ENCODE results near the gene TRIM47.

TRIM47 gene

DNA sequence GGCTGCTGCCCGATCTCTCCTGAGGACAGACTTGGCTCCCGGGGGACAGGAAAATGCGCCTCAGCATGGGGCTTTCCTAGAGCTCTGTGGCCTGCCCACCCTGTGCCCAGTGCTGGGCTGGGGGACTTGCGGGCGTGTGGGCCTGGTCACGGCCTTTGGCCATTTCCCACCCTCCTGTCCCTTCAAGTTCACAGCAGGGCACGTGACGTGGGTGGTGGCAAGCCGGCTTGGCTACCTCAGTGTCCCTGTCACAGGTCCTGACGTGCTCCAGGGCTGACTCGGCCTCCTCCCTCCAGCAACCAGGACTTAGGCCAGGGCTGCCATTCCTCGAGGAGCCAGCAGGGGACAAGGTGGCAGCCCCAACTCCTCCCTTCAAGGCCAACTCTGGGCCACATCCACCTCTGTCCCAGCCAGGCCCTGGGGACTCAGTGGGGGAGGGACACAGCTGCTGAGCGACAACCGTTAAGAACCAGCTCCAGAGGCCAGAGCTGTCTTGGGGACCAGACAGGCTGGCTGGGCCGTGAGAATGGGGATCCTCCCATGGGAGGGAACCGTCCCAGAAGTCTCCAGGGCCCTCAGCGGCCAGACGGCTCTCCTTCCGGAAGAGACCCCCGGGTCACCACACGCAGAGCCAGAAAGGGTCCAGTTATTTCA, 33.2 kb downstream of the TRIM47 start:
- FAIRE-seq: no peak

DNA sequence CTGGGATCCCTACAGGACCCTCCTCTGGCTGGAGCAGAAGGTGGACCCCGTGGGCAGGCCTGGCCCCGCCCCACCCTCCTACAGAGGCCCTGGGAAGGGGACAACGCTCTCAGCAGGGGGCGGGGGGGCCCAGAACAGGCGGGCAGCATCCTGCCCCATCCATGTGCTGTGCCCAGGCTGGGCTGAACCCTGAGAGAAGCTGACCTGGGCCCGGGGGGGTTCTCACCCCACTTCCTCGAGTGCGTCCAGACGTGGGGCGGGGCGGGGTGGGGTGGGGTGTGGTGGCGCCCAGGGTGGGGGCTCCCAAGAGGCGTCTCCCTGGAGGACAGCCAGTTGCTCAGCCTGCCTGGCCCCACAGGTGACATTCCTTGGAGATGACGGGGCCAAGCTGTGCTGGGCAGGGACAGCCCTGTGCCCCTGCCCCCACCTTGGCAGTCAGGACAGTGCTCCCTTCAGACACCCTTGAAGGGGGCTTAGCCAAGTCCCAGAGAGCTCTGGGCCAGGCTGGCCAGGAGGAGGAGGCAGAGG, 33.8 kb downstream of the TRIM47 start:
- FAIRE-seq: no peak

DNA sequence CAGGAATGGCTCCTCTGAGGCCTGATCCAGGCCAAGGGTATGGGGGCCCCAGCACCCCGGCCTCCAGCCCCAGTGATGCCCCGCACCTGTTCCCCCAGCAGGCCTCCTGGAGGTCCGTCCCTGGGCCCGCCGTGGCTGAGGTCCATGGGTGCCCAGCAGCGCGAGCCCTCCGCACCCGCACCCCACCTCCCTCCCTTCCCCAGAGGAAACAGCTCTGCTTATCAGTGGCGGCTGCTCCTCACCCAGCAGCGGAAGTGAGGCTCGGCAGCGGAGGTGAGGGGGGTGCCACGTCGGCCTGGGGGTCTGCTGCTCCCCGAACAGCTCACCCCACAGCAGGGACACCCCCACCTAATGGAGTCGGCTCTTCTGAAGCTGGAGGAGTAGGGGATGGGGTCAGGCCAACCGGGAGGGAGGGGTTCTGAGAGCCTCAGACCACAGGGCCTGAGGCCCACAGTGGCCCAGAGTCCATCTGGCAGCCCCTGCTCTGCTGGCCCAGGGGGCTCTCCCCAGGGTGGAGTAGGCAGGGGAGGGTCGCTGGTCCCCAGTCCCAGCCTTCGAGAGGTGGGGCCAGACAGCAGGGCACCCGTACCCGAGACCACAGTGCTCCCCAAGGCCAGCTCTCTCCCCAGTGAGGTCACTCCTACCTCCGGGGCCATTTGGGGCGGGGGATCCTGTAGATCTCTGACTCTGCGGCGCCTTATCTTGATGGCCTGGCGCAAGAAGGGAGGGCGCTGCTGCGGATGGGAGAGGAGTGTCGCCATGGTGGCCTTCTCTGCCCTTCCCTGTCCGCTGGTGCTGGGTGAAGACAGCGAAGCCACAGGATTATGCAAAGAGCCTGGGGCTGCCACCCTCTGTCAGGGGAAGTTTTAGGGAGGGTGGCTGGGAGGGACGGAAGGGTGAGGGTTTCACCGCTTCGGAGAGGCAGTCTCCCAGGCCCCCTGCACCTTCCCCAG, 34.5 kb downstream of the TRIM47 start, which contains the start of gene UNC13D:
Gene UNC13D (minus strand): TSS at position 828 of the 953 bp plus-strand sequence. CDS start 67 bp downstream, at position 761.
- no peak for FAIRE-seq

DNA sequence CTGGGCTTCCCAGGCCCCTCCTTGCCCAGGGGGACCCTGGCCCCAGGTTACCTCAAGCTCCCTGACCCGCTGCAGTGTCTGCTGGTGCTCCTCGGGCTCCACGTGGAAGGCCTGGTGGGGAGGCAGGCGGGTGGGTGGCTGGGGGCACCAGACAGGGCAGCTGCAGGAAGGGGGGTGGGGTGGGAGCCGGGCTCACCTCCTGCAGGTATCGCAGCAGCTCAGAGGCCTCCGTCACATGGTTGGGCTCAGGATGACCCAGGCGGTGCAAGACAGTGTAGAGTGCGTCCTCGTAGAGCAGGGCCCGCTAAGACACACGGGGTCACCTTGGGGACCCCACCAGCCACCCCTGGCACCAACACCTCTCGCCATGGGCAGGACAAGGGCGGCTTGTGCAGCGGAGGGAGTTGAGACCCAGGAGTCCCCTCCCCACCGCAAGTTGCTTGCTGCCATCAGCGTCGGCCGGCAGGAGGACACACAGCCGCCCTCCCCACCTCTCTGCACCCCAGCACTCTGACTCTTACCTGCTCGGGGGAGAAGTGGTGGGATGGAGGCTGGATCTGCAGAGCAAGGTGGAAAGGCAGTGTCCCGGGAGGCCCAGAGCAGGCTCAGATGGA, 35.3 kb downstream of the TRIM47 start:
- FAIRE-seq: no peak

DNA sequence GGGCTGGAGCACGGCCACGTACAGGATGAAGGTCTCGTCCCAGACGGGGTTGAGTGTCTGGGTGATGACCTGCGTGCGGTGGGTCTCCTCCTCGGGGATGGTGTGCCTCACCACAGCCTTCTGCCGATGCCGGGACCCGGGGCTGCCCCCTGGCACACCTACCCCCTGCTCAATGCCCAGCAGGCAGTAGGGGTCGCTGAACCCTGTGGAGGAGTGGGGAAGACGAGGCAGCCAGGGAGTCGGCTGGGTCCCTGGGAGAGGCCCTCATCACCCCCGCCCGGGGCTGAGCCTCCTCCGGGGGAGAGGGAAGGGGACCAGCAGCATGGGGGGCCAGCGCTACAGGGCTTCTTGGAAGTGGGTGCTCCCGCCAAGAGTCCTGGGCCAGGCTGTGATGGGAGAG, 36.0 kb downstream of the TRIM47 start:
- FAIRE-seq: no peak

DNA sequence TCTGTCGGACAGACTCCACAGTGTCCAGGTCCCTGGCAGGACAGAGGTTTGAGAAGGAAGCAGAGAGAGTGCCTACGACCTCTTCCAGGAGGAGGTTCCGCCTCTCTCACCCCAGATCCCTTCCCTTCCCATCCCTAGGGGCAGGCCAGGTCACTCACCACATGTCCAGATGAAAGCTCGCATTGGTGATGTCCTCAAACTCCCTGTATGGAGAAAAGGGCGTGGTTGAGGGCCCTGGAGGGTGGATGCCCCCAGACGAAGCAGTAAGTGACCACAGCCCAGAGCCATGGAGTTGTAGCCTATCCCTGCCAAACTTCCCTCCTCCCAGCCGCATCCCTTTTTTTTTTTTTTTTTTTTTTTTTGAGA, 37.6 kb downstream of the TRIM47 start:
- FAIRE-seq: no peak

DNA sequence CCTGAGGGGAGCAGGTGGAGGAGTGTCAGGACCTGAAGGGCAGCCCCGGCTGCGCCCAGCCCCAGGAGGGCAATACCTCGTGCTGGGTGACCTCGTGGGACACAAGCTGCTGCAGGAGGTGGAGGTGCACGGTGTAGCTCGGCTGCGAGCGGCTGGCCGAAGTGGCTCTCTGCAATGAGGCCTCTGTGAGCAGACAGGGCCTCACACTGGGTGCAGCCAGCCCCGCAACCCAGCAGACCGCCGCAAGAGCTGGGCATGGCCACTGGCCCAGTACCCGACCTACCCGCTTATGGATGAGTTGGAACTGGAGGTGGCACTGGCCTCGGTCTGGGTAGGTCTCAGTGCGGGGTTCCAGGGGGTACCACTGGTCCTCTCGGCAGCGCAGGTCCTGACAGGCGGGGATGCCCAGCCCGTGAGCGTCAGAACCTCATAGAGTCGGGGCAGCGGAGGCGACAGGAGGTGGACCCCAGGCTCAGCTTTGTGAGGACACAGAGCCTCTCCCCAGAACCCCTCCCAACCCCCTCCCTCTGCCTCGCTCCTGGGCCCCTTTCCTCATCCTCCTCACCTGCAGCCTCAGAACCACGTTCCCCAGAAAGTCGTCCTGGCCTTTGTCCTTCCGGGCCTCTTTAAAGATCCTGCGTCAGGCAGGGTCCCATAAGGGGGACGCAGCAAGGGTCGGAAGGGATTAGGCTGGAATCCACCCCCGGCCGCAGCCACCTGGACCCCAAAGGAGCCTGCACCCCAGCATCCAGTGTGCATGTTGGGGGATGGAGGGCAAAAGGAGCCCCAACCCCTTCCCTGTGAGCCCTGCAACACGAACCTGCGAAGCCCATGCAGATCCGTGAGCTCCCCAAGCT, 38.2 kb downstream of the TRIM47 start:
- no peak for FAIRE-seq

DNA sequence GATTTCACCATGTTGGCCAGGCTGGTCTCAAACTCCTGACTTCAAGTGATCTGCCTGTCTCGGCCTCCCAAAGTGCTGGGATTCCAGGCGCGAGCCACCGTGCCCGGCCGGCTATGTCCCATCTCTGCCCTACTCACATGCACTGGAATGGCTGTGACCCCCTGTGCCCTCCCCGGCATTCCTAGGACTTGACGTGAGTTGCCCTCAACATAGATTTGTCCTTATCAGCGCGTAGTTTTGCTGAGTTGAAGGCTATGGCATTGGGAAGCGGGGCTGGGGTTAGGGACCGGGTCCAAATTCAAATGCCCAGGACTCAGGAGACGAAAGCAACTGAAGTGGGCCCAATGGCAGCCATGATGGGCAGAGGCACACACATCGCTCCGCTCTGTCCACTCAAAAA, 40.0 kb downstream of the TRIM47 start:
- FAIRE-seq: no peak

DNA sequence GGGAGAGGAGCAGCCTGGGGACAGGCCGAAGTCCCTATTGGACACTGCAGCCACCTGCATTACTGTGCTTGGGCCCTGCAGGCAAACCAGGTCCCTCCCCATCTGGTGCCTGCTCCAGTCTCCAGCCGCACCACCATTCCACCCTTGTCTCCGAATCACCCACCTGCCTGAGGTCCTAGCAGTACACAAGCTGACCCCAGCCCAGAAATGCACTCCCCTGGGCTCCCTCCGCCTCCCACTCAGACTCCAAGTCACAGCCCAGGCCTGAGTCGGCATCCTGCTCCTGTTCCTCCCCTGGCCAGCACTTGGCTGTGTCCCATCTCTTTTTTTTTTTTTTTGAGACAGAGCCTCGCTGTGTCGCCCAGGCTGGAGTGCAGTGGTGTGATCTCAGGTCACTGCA, 40.5 kb downstream of the TRIM47 start:
- no peak for FAIRE-seq

DNA sequence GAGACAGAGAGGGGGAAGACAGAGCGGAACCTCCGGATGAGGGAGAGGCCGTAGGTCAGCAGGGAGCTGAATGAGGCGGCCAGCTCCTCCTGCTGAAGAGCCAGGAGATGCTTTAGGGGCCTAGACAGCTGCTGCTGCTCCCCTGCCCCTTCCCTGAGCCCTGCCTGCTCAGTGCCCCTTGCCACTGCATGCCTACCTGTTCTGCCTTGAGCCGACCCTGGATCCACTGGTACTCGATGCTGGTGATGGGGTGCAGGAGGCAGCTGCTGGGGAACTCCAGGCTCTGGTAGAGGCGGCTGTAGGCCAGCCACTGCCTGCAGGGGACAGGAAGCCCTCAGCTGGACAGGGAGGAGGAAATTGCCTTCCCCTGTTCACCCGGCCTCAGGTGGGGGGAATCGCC, 41.8 kb downstream of the TRIM47 start:
- no peak for FAIRE-seq

DNA sequence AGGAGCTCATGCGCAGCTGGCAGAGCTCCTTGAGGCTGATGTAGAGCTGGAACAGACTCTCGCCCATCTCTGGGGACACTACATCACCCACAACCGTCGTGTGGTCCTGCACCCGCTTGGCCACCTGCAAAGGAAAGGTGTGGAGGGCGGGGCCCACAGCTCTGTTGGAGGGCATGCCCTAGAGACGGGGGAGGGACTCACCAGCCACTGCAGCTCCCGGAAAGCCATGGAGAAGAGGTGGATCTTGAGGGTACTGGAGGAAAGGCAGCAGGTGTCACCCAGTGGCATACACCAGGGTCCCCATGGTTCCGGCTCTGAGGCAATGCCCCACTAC, 42.8 kb downstream of the TRIM47 start:
- FAIRE-seq: no peak

DNA sequence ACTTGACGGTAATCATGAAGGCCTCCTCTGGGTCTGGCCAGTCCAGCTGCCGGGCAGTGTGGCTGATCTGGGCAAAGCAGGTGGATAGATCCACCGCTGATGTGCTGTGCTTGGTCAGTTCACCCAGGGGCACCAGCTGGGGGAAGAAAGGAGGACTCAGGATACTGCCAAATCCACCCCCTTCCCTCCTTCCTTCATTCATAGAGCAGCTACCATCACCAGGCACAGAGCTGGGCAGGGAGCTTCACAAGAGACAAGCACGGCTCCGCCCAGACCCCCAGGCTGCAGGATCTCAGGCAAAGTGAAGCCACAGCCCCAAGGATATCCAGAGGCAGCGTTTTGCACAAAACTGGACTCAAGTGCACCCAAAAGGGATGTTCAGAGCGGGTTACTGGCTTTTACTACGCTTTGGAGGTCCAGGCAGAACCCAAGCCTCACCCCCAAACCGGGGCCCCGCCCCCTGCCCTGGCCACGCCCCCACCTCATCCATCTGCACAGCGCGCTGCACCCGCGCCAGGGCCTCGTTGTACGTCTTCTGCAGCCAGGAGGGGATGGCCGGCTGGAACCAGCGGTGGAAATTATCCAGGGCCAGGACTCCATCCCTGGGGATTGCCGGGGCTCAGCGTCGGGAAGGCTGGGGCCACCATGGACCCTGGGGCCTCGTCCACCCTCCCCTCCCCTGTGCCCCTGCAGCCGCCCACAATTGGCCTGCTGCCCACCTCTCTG, 43.3 kb downstream of the TRIM47 start:
- FAIRE-seq: no peak

DNA sequence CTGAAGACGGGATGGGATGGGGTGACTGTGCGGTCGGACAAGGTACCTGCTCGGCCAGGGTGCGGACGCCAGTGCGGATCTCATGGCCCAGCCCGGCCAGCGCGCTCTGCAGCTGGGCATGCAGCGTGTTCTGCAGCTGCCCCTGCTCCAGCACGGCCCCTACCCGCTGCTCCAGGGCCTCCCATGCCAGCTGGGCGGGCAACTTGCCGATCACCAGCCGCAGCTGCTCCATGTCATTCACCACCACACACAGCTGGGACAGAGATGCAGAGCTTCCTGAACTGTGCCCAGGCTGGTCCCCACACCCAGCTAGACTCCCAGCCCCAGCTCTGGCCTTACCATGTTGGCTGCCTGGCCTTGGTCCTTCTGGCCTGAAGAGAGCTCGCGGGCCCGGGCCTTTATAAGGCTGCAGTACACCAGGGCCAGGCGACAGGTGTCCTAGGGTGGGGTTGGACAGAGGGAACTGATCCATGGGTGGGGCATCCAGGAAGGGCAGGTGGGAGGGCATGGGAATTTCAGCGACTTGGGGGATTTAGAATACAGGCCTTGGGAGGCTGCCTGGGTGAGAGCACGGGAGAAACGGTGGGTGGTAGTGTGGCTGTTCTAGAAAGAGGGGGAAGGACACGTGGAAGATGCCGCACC, 44.0 kb downstream of the TRIM47 start:
- FAIRE-seq: no peak

DNA sequence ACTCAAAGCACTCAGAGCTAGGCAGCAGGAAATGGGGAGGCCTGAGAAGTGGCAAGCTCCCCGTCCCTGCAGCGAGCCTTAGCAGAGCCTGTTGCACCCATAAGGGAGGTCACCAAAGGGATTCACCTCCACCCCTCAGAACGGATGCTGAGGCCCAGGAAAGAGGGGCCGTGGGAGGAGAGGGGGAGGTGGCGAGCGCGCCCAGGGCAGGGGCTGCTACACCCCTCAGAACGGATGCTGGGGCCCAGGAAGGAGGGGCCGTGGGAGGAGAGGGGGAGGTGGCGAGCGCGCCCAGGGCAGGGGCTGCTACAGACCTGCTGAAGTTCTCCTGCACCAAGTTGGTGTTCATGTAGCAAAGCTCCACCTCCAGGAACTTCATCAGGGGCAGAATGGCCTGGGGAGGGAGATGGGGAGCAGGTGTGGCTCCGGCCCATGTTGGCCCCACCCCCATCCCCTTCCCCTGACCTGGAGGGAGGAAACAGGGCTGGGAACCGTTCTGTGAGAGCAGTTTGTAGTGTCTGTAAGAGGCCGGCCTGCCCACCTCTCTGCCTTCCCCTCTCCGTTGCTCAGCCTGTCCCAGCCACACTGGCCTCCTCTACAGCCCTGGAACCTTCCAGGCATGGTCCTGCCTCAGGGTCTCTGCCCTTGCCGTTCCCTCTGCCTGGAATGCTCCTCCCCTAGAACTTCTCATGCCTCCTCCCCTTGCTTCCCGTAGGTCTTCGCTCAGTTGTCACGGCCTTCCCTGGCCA, 45.6 kb downstream of the TRIM47 start:
- FAIRE-seq: peak; percentile 86

DNA sequence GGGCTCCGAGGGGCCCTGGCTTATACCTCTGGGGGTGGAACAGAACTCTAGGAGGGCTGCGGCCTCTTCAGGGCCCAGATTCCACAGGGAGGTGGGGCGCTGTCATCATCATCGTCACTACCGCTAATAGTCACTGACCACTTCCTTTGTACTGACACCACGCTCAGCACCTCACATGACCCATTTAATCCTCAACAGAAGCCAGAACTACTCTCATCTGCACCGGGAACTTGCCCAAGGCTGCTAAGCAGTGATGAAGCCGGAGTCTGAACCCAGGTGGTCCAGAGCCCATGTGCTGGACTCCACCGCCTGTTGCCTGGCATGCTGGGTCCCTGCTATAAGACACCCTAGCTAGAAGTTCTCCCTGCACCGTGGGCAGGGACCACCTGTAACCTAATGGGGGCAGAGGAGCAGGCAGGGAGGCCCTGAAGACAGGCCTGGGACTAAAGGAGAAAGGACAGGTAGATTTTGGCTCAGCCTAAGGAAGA, 46.2 kb downstream of the TRIM47 start:
- no peak for FAIRE-seq

DNA sequence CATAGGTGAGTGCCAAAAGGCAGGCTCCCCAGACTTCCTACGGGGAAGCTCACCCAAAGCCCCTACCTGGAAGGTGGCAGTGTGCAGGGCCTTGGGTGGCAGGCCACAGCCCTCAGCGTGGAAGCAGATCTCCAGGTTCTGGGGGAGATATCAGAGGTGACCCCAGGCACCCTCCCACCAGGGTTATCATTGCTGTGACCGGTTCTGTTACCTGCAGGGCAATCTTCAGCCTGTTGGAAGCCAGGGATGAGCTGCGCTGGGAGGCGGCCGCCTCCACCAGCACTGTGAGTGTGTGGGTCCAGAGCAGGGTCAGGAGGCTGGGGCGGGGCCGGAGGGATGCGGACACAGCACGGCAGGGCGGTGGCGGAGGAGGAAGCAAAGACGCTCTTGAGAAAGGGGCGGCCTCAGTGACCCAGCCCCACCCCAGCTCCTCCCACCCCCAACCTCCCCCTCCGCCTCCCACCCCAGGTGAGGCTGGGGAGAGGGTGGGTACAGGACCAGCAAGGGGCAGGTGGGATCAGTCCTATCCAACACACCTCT, 47.3 kb downstream of the TRIM47 start:
- FAIRE-seq: no peak

DNA sequence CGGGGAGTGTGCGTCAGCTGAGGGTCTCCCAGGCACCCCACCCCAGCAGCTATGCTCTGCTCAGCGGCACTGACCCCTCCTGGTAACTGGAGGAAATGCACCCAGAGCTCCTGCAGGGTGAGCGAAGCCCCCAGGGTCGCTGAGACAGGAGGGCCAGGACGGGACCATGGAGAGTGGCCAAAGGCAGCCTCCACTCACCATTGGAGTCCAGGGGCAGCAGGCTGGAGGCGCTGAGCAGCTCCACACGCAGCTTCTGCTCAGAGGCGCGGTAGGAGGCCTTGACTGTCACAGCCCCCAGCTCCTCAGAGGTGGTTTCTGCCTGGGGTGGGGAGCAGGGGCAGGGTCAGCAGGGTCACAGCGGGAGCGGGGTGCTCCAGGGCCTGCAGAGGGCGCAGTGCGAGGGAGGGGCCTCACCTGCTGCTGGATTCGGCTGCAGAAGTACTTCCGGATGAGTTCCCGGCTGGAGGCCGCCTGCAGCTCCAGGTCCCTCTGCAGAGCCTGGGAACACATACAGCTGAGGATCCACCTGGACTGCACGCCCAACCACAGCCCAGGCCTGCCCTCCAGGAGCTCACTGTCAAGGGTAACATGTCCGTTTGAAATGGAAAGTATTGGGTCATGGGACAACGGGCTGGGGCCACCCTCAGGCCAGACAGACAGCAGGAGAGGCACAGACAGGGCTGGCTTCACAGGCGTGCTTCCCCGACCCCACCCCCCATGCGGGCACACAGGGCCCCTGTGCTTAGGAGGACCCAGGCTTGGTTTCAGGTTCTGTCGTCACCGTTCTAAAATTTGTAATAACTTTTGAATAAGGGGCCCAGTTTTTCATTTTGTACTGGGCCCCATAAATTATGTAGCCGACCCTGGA, 48.0 kb downstream of the TRIM47 start:
- no peak for FAIRE-seq

DNA sequence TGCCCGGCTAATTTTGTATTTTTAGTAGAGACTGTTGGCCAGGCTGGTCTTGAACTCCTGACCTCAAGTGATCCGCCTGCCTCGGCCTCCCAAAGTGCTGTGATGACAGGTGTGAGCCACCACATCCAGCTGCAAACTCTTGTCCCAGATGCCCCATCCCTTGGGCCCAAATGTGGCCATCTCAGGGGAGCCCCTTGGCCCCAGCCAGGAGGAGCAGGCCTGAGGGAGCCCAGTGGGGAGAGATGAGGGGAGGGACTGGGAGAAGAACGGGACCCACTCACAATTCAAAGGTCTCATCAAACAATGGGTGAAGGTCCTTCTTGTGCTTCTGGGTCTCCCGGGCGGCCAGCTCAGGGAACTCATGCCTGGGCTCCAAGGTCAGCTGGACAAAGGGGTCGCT, 48.6 kb downstream of the TRIM47 start:
- no peak for FAIRE-seq

DNA sequence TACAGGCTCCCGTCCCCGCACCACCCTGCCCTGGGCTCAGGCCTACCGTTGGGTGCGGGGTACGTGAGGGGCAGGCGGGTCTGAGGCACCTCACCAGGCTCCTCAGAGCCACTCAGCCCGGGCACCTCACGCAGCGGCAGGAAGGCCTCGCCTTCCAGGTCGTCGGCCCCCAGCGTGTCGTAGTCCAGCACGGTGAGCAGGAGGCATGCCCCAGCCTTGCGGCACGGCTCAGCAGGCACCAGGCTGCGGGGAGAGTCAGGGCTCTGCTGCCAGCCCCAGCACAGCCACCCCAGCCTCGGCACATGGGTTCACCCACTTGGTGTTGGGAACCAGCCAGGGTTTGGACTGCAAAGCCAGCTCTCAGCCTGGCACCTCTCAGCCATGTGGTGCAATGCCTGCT, 49.6 kb downstream of the TRIM47 start:
- FAIRE-seq: no peak

Measured in G401.6 (cell line).